GM12878 (cell line): Measurements from ENCODE around the gene CAMLG. TPM values are rescaled to one million over a fixed set of nuclear protein-coding genes. Genes with fewer than 3 reads are reported as not detected.

Experiments
- ATAC-seq: fragments of 200-7000 bp; cut with Tn5 transposase; 3 replicates; pipeline ENCODE4 v1.9.1; 2020; ENCODE audit warnings: mild to moderate bottlenecking, moderate library complexity
- BruUV-seq: library from RNA; stranded (reverse); fragments of 400-500 nt; replicated peaks from 2 replicates; lab custom pipeline; 2021; lab: Mats Ljungman, UMichigan
- CTCF ChIA-PET: fragments of 300-600 bp; sonication (Branson Sonifier 250); formaldehyde crosslinking; extraction: SDS; loops from one replicate; lab custom pipeline; 2021; ENCODE audit warnings: inconsistent platforms; lab: Yijun Ruan, JAX
- POLR2A ChIA-PET: fragments of 350-600 bp; formaldehyde crosslinking; extraction: SDS; loops from one replicate; lab custom pipeline; 2021; ENCODE audit warnings: inconsistent platforms; lab: Charles Lee
- RAD21 ChIA-PET: fragments of 300-600 bp; sonication (Branson Sonifier 250); formaldehyde crosslinking; loops from one replicate; lab custom pipeline; 2023; ENCODE audit warnings: antibody characterized with exemption; ENCODE audit not compliant: unreplicated experiment; lab: Charles Lee
- SMC1A ChIA-PET: fragments of 300-600 bp; sonication (Branson Sonifier 250); formaldehyde crosslinking; loops from one replicate; lab custom pipeline; 2023; ENCODE audit not compliant: unreplicated experiment, uncharacterized antibody; lab: Charles Lee
- DNase-seq: peaks from one replicate; pipeline ENCODE4 v3.0.0-alpha.2; 2011; ENCODE audit warnings: low read depth, low spot score
- FAIRE-seq: peaks from 3 replicates; lab custom pipeline; 2011; peaks lifted over from hg19 to GRCh38; lab: Jason Lieb, UNC
- H2AFZ ChIP-seq: 2 replicates; pipeline ENCODE4 v1.6.0; 2011; ENCODE audit warnings: low read depth, low read length, control low read depth; ENCODE audit not compliant: control insufficient read depth
- H3K27ac ChIP-seq: 2 replicates; pipeline ENCODE4 v1.5.1; 2011; ENCODE audit warnings: control low read depth; ENCODE audit not compliant: control insufficient read depth, insufficient read depth
- H3K27me3 ChIP-seq, 2 experiments: replicated peaks in 1 of 2; 2 replicates each; pipeline versions ENCODE4 v1.6.0 to v1.6.1; 2011; ENCODE audit warnings: low read length in 1 of 2; ENCODE audit not compliant: control insufficient read depth in 2 of 2, insufficient read depth in 2 of 2
- H3K36me3 ChIP-seq, 2 experiments: 2 replicates each; pipeline ENCODE4 v1.5.1; 2011; ENCODE audit warnings: low read length in 1 of 2; ENCODE audit not compliant: control insufficient read depth in 2 of 2, insufficient read depth in 2 of 2
- H3K4me1 ChIP-seq: 2 replicates; pipeline ENCODE4 v1.6.1; 2011; ENCODE audit warnings: mild to moderate bottlenecking, low read length, moderate library complexity, mixed read lengths; ENCODE audit not compliant: control insufficient read depth, insufficient read depth
- H3K4me2 ChIP-seq: 2 replicates; pipeline ENCODE4 v1.6.0; 2011; ENCODE audit warnings: control low read depth; ENCODE audit not compliant: control insufficient read depth, insufficient read depth
- H3K4me3 ChIP-seq: fragments of 200-600 bp; sonication (generic); 2 replicates; pipeline ENCODE4 v1.5.1; 2016
- H3K79me2 ChIP-seq: 2 replicates; pipeline ENCODE4 v1.6.0; 2011; ENCODE audit warnings: low read length; ENCODE audit not compliant: control insufficient read depth, insufficient read depth
- H3K9ac ChIP-seq: 2 replicates; pipeline ENCODE4 v1.8.0; 2011; ENCODE audit warnings: low read length, control low read depth, mixed read lengths; ENCODE audit not compliant: control insufficient read depth, insufficient read depth
- H3K9me3 ChIP-seq: replicated peaks from 3 replicates; pipeline ENCODE4 v1.5.1; 2011; ENCODE audit warnings: mild to moderate bottlenecking, low read length; ENCODE audit not compliant: control insufficient read depth, insufficient read depth
- H4K20me1 ChIP-seq: 2 replicates; pipeline ENCODE4 v1.6.0; 2011; ENCODE audit not compliant: control insufficient read depth, insufficient read depth
- ASH2L ChIP-seq: fragments of 300-600, 200-600 bp; sonication (generic); IDR thresholded peaks from 2 replicates; pipeline ENCODE4 v1.6.1; 2017; ENCODE audit warnings: low read depth, mild to moderate bottlenecking, borderline replicate concordance
- HDAC2 ChIP-seq: fragments of 200-600 bp; sonication (generic); IDR thresholded peaks from 2 replicates; pipeline ENCODE4 v1.6.1; 2017
- JUNB ChIP-seq: IDR thresholded peaks from 2 replicates; pipeline ENCODE4 v1.6.1; 2016; ENCODE audit warnings: antibody characterized with exemption, mild to moderate bottlenecking
- PBX3 ChIP-seq: IDR thresholded peaks from 2 replicates; pipeline ENCODE4 v1.6.1; 2011; ENCODE audit warnings: mild to moderate bottlenecking, low read depth, low read length, moderate library complexity; ENCODE audit not compliant: insufficient replicate concordance
- PKNOX1 ChIP-seq: fragments of 450-650 bp; IDR thresholded peaks from 2 replicates; pipeline ENCODE4 v1.6.1; 2016; ENCODE audit warnings: mild to moderate bottlenecking
- RAD21 ChIP-seq: IDR thresholded peaks from 2 replicates; pipeline ENCODE4 v1.6.1; 2011; ENCODE audit warnings: mild to moderate bottlenecking, low read depth, low read length, moderate library complexity; ENCODE audit not compliant: insufficient read depth
- RBBP5 ChIP-seq: fragments of 200-600 bp; sonication (generic); conservative IDR thresholded peaks from 2 replicates; pipeline ENCODE4 v1.6.1; 2016
- RCOR1 ChIP-seq: conservative IDR thresholded peaks from 2 replicates; pipeline ENCODE4 v1.6.1; 2012; ENCODE audit warnings: low read depth, low read length, improper control_type of control experiment
- RFX5 ChIP-seq: IDR thresholded peaks from 2 replicates; pipeline ENCODE4 v1.6.1; 2011; ENCODE audit warnings: low read depth, low read length, improper control_type of control experiment
- SUZ12 ChIP-seq: fragments of 200-600 bp; sonication (generic); IDR thresholded peaks from one replicate; pipeline ENCODE4 v1.6.1; 2018; ENCODE audit warnings: antibody characterized with exemption, mild to moderate bottlenecking; ENCODE audit not compliant: unreplicated experiment
- ZNF622 ChIP-seq: fragments of 450-650 bp; IDR thresholded peaks from 2 replicates; pipeline ENCODE4 v1.6.1; 2017; ENCODE audit warnings: mild to moderate bottlenecking, inconsistent platforms
- ZNF687 ChIP-seq: fragments of 450-650 bp; IDR thresholded peaks from 2 replicates; pipeline ENCODE4 v1.6.1; 2017; ENCODE audit warnings: mild to moderate bottlenecking, moderate library complexity
- ZZZ3 ChIP-seq: IDR thresholded peaks from 2 replicates; pipeline ENCODE4 v1.6.1; 2011; ENCODE audit warnings: low read depth; ENCODE audit not compliant: control insufficient read depth, insufficient read length
- WGBS: methylation state at CpG from one replicate; pipeline ENCODE4 v1.1.6; 2016; ENCODE audit warnings: low lambda C conversion rate; ENCODE audit not compliant: insufficient replicate concordance, insufficient coverage; ENCODE audit errors: missing lambda C conversion rate; 5-methylcytosine and 5-hydroxymethylcytosine counted together
- in situ Hi-C: fragments of 300-500 bp; cut with MboI; formaldehyde crosslinking; loops from 9 replicates; pipeline ENCODE4 v1.14.3; 2018; ENCODE audit warnings: mixed read lengths
- intact Hi-C: fragments of 100-400 bp; cut with micrococcal nuclease; formaldehyde crosslinking; loops from one replicate; pipeline ENCODE4 v1.14.2; 2022; ENCODE audit not compliant: unreplicated experiment
- polyA plus RNA-seq, 11 experiments: library from polyadenylated mRNA; depleted of rRNA in 4 of 11; unstranded in 6 of 11; stranded (reverse) in 5 of 11; fragments of >200 nt; fragmentation: Nextera tagmentation in 4 of 11; fragmentation: Illumina TruSeq in 1 of 11; extraction: Ambion mirVana in 4 of 11; extraction: Trizol in 1 of 11; gene quantifications; 1 replicate in 1 of 11; 2 replicates in 10 of 11; pipeline versions ENCODE4 v1.2.1 to v1.2.3, GENCODE V29; 2011 to 2016; ENCODE audit warnings: inconsistent platforms in 2 of 11, missing spikeins in 2 of 11, low read depth in 1 of 11
- total RNA-seq, 4 experiments: library from RNA; depleted of rRNA in 3 of 4; stranded (reverse); fragments of >200 nt in 3 of 4; fragmentation: Illumina TruSeq in 1 of 4; extraction: Trizol in 1 of 4; gene quantifications; 2 replicates each; pipeline versions ENCODE4 v1.2.1 to v1.2.3, GENCODE V29; 2013 to 2021

Gene CAMLG
- total and polyA plus RNA-seq, 10 of the 15 experiments (the other 5 are each of a cell fraction or from before 2014, with no cell fraction given) = 18.5 to 51.7 (median 25.5) TPM

- no peak for TF ChIP-seq SUZ12
- no peak for TF ChIP-seq RAD21
- TF ChIP-seq RBBP5 = no peak
These were observed 49.3 kb downstream of the CAMLG start (continued) for GRCh38 chr5:134787692-134788091.

- DNase-seq (no peak), ATAC-seq (no peak), FAIRE-seq (no peak)
- 100% methylated on average over 2 of the region's 2 CpGs for WGBS
- no peak overlapping the region for H3K4me2 ChIP-seq
- in situ Hi-C loops = no loop called here
- H2AFZ ChIP-seq = no peak overlapping the region
- RAD21 ChIA-PET = no interaction called here
- SMC1A ChIA-PET = interaction anchor here (0.8 kb wide), 2 partner anchors 34 to 110 kb away, joined by 3 read pairs; no protein-coding TSS in a partner anchor
- H3K27ac ChIP-seq = no peak overlapping the region
- POLR2A ChIA-PET = no interaction called here
- H3K9ac ChIP-seq = no peak overlapping the region
- no peaks in the 10 kb centered on the region for H3K4me1 ChIP-seq
- no peak overlapping the region for H3K4me3 ChIP-seq
- peaks cover 4 to 40% of the 10 kb centered on the region in 2 experiments for H3K36me3 ChIP-seq
- no TSS peak for BruUV-seq
- no peaks in the 10 kb centered on the region for H3K79me2 ChIP-seq
- intact Hi-C loops = no loop called here
- H3K27me3 ChIP-seq = no peaks in the 10 kb centered on the region
- no peaks in the 10 kb centered on the region for H4K20me1 ChIP-seq
- no peaks in the 10 kb centered on the region for H3K9me3 ChIP-seq
- CTCF ChIA-PET = no interaction called here
- no peak for TF ChIP-seq ZNF687
- TF ChIP-seq HDAC2 = no peak
- TF ChIP-seq RAD21 = no peak
- no peak for TF ChIP-seq JUNB
- TF ChIP-seq ZZZ3 = no peak
- TF ChIP-seq PKNOX1 = no peak
- TF ChIP-seq ASH2L = no peak
- TF ChIP-seq PBX3 = no peak
- no peak for TF ChIP-seq RFX5
- TF ChIP-seq ZNF622 = no peak
- no peak for TF ChIP-seq RCOR1
These were observed 53.2 kb downstream of the CAMLG start for GRCh38 chr5:134791580-134791979.
